ENCODE results near the gene FAM107B.

DNA sequence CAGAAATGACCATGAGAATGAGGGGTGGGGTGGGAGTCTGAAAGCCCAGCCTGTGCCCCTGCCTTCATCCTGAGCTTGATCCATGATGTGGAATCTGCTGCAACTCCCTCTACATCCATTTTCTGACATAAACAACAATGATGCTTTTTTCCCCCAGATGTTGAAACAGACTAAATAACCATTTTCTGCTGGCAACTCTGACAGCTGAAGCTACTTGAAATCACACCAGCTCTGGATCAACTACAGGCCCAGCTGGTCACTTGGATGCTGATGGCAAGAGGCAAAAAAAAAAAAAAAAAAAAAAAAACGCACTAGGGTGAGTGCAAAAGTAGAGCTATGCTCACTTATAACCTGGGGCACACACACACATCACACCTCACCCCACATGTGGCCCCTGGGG, 74.2 kb downstream of the FAM107B start:
- TF ChIP-seq EZH2 (IDR thresholded peaks at IDR 0.05; ENCODE audit: insufficient read depth, poor library complexity, severe bottlenecking): no peak
- TF ChIP-seq EZH2phosphoT487 (IDR thresholded peaks at IDR 0.05; ENCODE audit: insufficient read depth, low read depth): no peak

Data from GM23248 (cell line).